Trophoblast cell (in vitro differentiated cells and primary cell): ENCODE data around the gene NSF. TPM values are rescaled to one million over a fixed set of nuclear protein-coding genes. Genes with fewer than 3 reads are reported as not detected.
"Not testable (repeated sequence)": the region's sequence is repeated elsewhere in the genome, so short reads cannot be mapped to it uniquely, and the experiment has no call there.

ENCODE experiments used
- DNase-seq, 2 donors: peaks; one replicate each; pipeline ENCODE4 v3.0.0-alpha.2; 2016
- H2AFZ ChIP-seq: 2 replicates; pipeline ENCODE4 v1.6.1; 2013; ENCODE audit warnings: low read length, moderate library complexity, mild to moderate bottlenecking; ENCODE audit not compliant: insufficient read depth, poor library complexity
- H2AK5ac ChIP-seq: 2 replicates; pipeline ENCODE4 v1.6.1; 2013; ENCODE audit warnings: mild to moderate bottlenecking, low read length
- H2BK120ac ChIP-seq: 2 replicates; pipeline ENCODE4 v1.6.1; 2013; ENCODE audit warnings: low read length, mild to moderate bottlenecking, moderate library complexity; ENCODE audit not compliant: insufficient read depth, poor library complexity
- H2BK12ac ChIP-seq: 2 replicates; pipeline ENCODE4 v1.6.1; 2013; ENCODE audit warnings: mild to moderate bottlenecking, low read length, moderate library complexity
- H2BK5ac ChIP-seq: 2 replicates; pipeline ENCODE4 v1.6.1; 2013; ENCODE audit warnings: low read length, low read depth, moderate library complexity, mild to moderate bottlenecking; ENCODE audit not compliant: poor library complexity
- H3K14ac ChIP-seq: 2 replicates; pipeline ENCODE4 v1.6.1; 2013; ENCODE audit warnings: mild to moderate bottlenecking, low read length
- H3K18ac ChIP-seq: 2 replicates; pipeline ENCODE4 v1.6.1; 2013; ENCODE audit warnings: mild to moderate bottlenecking, low read length
- H3K23ac ChIP-seq: 2 replicates; pipeline ENCODE4 v1.6.1; 2013; ENCODE audit warnings: low read length
- H3K27ac ChIP-seq: 2 replicates; pipeline ENCODE4 v1.5.1; 2013; ENCODE audit warnings: low read depth, mild to moderate bottlenecking, inconsistent platforms, low read length, moderate library complexity
- H3K27me3 ChIP-seq: 2 replicates; pipeline ENCODE4 v1.6.1; 2013; ENCODE audit warnings: inconsistent platforms, mild to moderate bottlenecking, low read length, moderate library complexity; ENCODE audit not compliant: insufficient read depth
- H3K36me3 ChIP-seq, 2 experiments: 1 replicate in 1 of 2; 2 replicates in 1 of 2; pipeline ENCODE4 v1.6.1; 2013; ENCODE audit warnings: low read length in 2 of 2, mild to moderate bottlenecking in 2 of 2, moderate library complexity in 1 of 2; ENCODE audit not compliant: insufficient read depth in 2 of 2, control insufficient read depth in 1 of 2
- H3K4ac ChIP-seq: 2 replicates; pipeline ENCODE4 v1.6.1; 2013; ENCODE audit warnings: low read depth, mild to moderate bottlenecking, low read length, moderate library complexity
- H3K4me1 ChIP-seq, 2 experiments: 1 replicate in 1 of 2; 2 replicates in 1 of 2; pipeline ENCODE4 v1.6.1; 2013; ENCODE audit warnings: low read length in 2 of 2, mild to moderate bottlenecking in 2 of 2, moderate library complexity in 1 of 2; ENCODE audit not compliant: insufficient read depth in 2 of 2, control insufficient read depth in 1 of 2
- H3K4me2 ChIP-seq: 2 replicates; pipeline ENCODE4 v1.6.1; 2013; ENCODE audit warnings: inconsistent platforms, mild to moderate bottlenecking, low read length, moderate library complexity
- H3K4me3 ChIP-seq: 2 replicates; pipeline ENCODE4 v1.5.1; 2013; ENCODE audit warnings: mild to moderate bottlenecking, low read depth, low read length, inconsistent platforms
- H3K79me1 ChIP-seq: one replicate; pipeline ENCODE4 v1.6.1; 2013; ENCODE audit warnings: low read length
- H3K79me2 ChIP-seq: 2 replicates; pipeline ENCODE4 v1.6.1; 2013; ENCODE audit warnings: low read length, mild to moderate bottlenecking; ENCODE audit not compliant: control insufficient read depth, insufficient read depth, poor library complexity
- H3K9ac ChIP-seq: 2 replicates; pipeline ENCODE4 v1.6.1; 2013; ENCODE audit warnings: mild to moderate bottlenecking, low read length
- H3K9me3 ChIP-seq: 2 replicates; pipeline ENCODE4 v1.6.1; 2013; ENCODE audit warnings: low read depth, mild to moderate bottlenecking, control low read depth, inconsistent platforms, low read length; ENCODE audit not compliant: insufficient read depth
- H4K12ac ChIP-seq: 2 replicates; pipeline ENCODE4 v1.6.1; 2013; ENCODE audit warnings: low read depth, mild to moderate bottlenecking, low read length, moderate library complexity
- H4K8ac ChIP-seq: 2 replicates; pipeline ENCODE4 v1.6.1; 2013; ENCODE audit warnings: low read depth, mild to moderate bottlenecking, low read length, moderate library complexity
- H4K91ac ChIP-seq: one replicate; pipeline ENCODE4 v1.6.1; 2013; ENCODE audit warnings: low read depth, mild to moderate bottlenecking, low read length, moderate library complexity
- WGBS: extraction: QIAGEN DNeasy Blood & Tissue Kit; methylation state at CpG from one replicate; pipeline ENCODE4 v1.1.7; 2013; ENCODE audit warnings: missing lambda C conversion rate; ENCODE audit not compliant: insufficient read length, insufficient coverage; ENCODE audit errors: extremely low coverage; 5-methylcytosine and 5-hydroxymethylcytosine counted together
- polyA plus RNA-seq: library from polyadenylated mRNA; stranded (reverse); fragments of 200-250 nt; gene quantifications from 2 replicates; pipeline ENCODE4 v1.2.3, GENCODE V29; 2013

The NSF gene
- polyA plus RNA-seq, result 35.1 and 36.0 TPM in 2 replicates

- not testable (repeated sequence) for H3K9me3 ChIP-seq, H3K14ac ChIP-seq, H3K4me3 ChIP-seq, H3K79me1 ChIP-seq, H3K27me3 ChIP-seq, H3K18ac ChIP-seq, H3K23ac ChIP-seq, H4K12ac ChIP-seq, H4K8ac ChIP-seq, H4K91ac ChIP-seq, H2AK5ac ChIP-seq, H2BK120ac ChIP-seq, H2BK12ac ChIP-seq, H3K36me3 ChIP-seq, H3K27ac ChIP-seq, H3K79me2 ChIP-seq, H2AFZ ChIP-seq, DNase-seq, H2BK5ac ChIP-seq, H3K9ac ChIP-seq, H3K4me1 ChIP-seq, H3K4me2 ChIP-seq, H3K4ac ChIP-seq
- WGBS, result no CpG with 5 or more reads among the region's 95 CpGs
Observed at GRCh38 chr17:46590157-46591146, at the start of gene NSF. Gene NSF, plus strand, starts transcription at chr17:46590669. Its CDS starts 107 bp downstream, at chr17:46590776.

- not testable (repeated sequence) for H3K4me3 ChIP-seq, H2AK5ac ChIP-seq, H4K8ac ChIP-seq, H3K79me2 ChIP-seq, H2BK12ac ChIP-seq, H3K27ac ChIP-seq, H3K9ac ChIP-seq, H3K9me3 ChIP-seq, H2AFZ ChIP-seq, H3K79me1 ChIP-seq, H3K18ac ChIP-seq, H2BK120ac ChIP-seq, DNase-seq, H3K36me3 ChIP-seq, H4K12ac ChIP-seq, H3K4me2 ChIP-seq, H3K23ac ChIP-seq, H3K27me3 ChIP-seq, H4K91ac ChIP-seq, H2BK5ac ChIP-seq, H3K14ac ChIP-seq, H3K4me1 ChIP-seq, H3K4ac ChIP-seq
- no CpG with 5 or more reads among the region's 10 CpGs for WGBS
Observed at GRCh38 chr17:46548607-46549006, 41.9 kb upstream of the NSF start.

- H3K4me3 ChIP-seq, H3K18ac ChIP-seq, H2BK5ac ChIP-seq, H3K27me3 ChIP-seq, H2BK120ac ChIP-seq, H3K27ac ChIP-seq, H4K12ac ChIP-seq, H3K4me2 ChIP-seq, H4K8ac ChIP-seq, H3K14ac ChIP-seq, H3K4me1 ChIP-seq, H2BK12ac ChIP-seq, H3K79me2 ChIP-seq, H3K9ac ChIP-seq, H2AFZ ChIP-seq, H3K36me3 ChIP-seq, H2AK5ac ChIP-seq, H3K9me3 ChIP-seq, H3K23ac ChIP-seq, H3K4ac ChIP-seq, H4K91ac ChIP-seq, H3K79me1 ChIP-seq, DNase-seq: not testable (repeated sequence)
- WGBS, result no CpG with 5 or more reads among the region's 20 CpGs
Observed at GRCh38 chr17:46559155-46559554, 31.3 kb upstream of the NSF start.

- H2BK120ac ChIP-seq, result not testable (repeated sequence)
- WGBS, result no CpG with 5 or more reads among the region's 3 CpGs
Observed at GRCh38 chr17:46560048-46560447, 30.4 kb upstream of the NSF start.

More at GRCh38 chr17:46560048-46560447, 30.4 kb upstream of the NSF start:
- not testable (repeated sequence) for H3K14ac ChIP-seq, H3K4ac ChIP-seq, H3K27me3 ChIP-seq, H3K4me2 ChIP-seq, H3K18ac ChIP-seq, DNase-seq, H3K27ac ChIP-seq, H2BK12ac ChIP-seq, H3K9ac ChIP-seq, H3K36me3 ChIP-seq, H2AK5ac ChIP-seq, H4K8ac ChIP-seq, H4K12ac ChIP-seq, H3K4me1 ChIP-seq, H3K79me2 ChIP-seq, H3K4me3 ChIP-seq, H2BK5ac ChIP-seq, H4K91ac ChIP-seq, H3K79me1 ChIP-seq, H2AFZ ChIP-seq, H3K9me3 ChIP-seq, H3K23ac ChIP-seq
